Panc1 (cell line): ENCODE measurements around the gene CD34.

Experiments
- POLR2AphosphoS5 ChIP-seq: IDR thresholded peaks from 2 replicates; pipeline ENCODE4 v1.6.1; 2012; ENCODE audit warnings: mild to moderate bottlenecking, low read depth, low read length, moderate library complexity
- TCF7L2 ChIP-seq: IDR thresholded peaks from 2 replicates; pipeline ENCODE4 v1.6.1; 2011; ENCODE audit warnings: mild to moderate bottlenecking, low read depth, low read length, inconsistent platforms
- TF ChIP-seq, protein P1 (sequence below): fragments of 450-650 bp; IDR thresholded peaks from 2 replicates; pipeline ENCODE4 v1.5.1; 2017; ENCODE audit warnings: mild to moderate bottlenecking

DNA sequence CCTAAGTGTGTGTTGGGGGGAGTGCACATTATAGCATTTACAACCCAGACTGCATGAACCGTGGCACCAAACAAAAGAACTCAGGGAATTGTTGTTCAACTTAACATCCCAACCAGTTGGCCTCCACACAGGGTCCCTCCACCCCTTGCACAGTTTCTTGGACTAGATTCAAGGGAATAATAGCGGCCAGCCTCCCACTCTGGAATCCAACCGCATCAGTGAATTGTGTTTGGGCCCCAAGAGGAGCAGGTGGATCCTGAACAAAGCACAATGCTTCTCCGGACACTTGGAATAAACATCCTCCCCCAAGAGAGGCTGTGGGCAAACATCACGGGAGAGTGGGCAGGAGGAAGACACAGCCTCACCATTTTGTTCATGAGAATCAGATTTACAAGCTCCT is 18.2 kb downstream of the CD34 start:
- TF ChIP-seq POLR2AphosphoS5 (no peak), TCF7L2 (no peak)
- TF ChIP-seq, protein P1, sequence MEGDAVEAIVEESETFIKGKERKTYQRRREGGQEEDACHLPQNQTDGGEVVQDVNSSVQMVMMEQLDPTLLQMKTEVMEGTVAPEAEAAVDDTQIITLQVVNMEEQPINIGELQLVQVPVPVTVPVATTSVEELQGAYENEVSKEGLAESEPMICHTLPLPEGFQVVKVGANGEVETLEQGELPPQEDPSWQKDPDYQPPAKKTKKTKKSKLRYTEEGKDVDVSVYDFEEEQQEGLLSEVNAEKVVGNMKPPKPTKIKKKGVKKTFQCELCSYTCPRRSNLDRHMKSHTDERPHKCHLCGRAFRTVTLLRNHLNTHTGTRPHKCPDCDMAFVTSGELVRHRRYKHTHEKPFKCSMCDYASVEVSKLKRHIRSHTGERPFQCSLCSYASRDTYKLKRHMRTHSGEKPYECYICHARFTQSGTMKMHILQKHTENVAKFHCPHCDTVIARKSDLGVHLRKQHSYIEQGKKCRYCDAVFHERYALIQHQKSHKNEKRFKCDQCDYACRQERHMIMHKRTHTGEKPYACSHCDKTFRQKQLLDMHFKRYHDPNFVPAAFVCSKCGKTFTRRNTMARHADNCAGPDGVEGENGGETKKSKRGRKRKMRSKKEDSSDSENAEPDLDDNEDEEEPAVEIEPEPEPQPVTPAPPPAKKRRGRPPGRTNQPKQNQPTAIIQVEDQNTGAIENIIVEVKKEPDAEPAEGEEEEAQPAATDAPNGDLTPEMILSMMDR: no peak
